ENCODE data around the gene CD4. TPM values are rescaled to one million over a fixed set of nuclear protein-coding genes. Genes with fewer than 3 reads are reported as not detected.

The CD4 gene
- total RNA-seq, 1 experiment from 2014 or later: 0.42 TPM

DNA sequence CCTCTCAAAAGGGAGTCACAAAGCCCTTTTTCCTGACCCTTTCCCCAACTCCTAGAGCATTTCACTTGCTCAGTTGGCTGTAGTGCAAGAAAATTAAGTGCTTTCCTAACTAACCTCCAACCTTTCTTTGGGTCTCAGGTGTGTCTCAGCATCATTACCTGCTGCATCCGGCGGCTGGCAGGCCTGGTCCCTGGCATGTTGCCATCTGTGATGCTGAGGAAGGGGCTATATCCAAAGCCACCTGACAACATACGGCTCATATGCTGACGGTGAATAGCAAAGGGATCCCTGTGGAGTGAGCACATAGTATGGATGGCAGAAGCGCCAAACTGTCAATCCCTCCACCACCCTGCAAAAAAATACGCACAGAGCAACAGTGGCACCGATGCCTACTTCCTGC is 37.6 kb upstream of the CD4 start:
- Histone ChIP-seq H3K9me2 (ENCODE audit: insufficient read depth) (no peaks in the 10 kb centered on the region), H3K27me3 (ENCODE audit: insufficient read depth, low read length) (no peaks in the 10 kb centered on the region), H3K9me3 (ENCODE audit: control insufficient read depth in 1 of 2, insufficient read depth in 1 of 2, low read depth in 1 of 2, low read length in 2 of 2) (no peaks in the 10 kb centered on the region), H3K4me2 (ENCODE audit: low read length) (peak overlapping the region; percentile 76), H3K36me3 (ENCODE audit: control insufficient read depth in 1 of 2, insufficient read depth in 2 of 2, low read length in 2 of 2) (peaks cover 39 to 50% of the 10 kb centered on the region in 2 experiments; a peak in 3 of 4 replicates), H3K79me2 (ENCODE audit: insufficient read depth, low read length) (peaks cover 31% of the 10 kb centered on the region), H3K27ac (ENCODE audit: low read depth, low read length) (peak overlapping the region; percentile 92), H3K9ac (ENCODE audit: low read length) (peak overlapping the region; percentile 99), H3K4me3 (replicated peaks in 1 of 2; ENCODE audit: low read depth in 1 of 2, low read length in 2 of 2) (peak overlapping the region; percentile 94 to 99), H3K4me1 (ENCODE audit: control insufficient read depth in 1 of 2, insufficient read depth in 2 of 2, low read length in 2 of 2) (peaks cover 14 to 27% of the 10 kb centered on the region in 2 experiments; a peak in 3 of 4 replicates), H4K20me1 (ENCODE audit: insufficient read depth) (no peaks in the 10 kb centered on the region), H2AFZ (ENCODE audit: low read depth, low read length, poor library complexity, severe bottlenecking) (no peak overlapping the region)
- TF ChIP-seq REST (IDR thresholded peaks at IDR 0.05; ENCODE audit: low read depth) (no peak), SIN3A (IDR thresholded peaks at IDR 0.05; ENCODE audit: low read depth) (no peak), YY1 (IDR thresholded peaks at IDR 0.05; ENCODE audit: extremely low read depth, insufficient replicate concordance, low read depth, low read length) (no peak), EGR1 (IDR thresholded peaks at IDR 0.05; ENCODE audit: low read depth) (no peak), ATF3 (IDR thresholded peaks at IDR 0.05) (no peak), JUND (IDR thresholded peaks at IDR 0.05) (no peak), EZH2 (IDR thresholded peaks at IDR 0.05) (no peak), CTCF (IDR thresholded peaks at IDR 0.05 in 2 of 3, conservative IDR thresholded peaks at IDR 0.05 in 1 of 3; ENCODE audit: borderline replicate concordance in 1 of 3, insufficient read depth in 1 of 3, low read depth in 2 of 3, low read length in 2 of 3) (no peak), FOSL1 (IDR thresholded peaks at IDR 0.05; ENCODE audit: low read depth) (no peak), TCF7L2 (IDR thresholded peaks at IDR 0.05; ENCODE audit: borderline replicate concordance, extremely low read depth, insufficient read depth, insufficient read length) (no peak), POLR2AphosphoS5 (IDR thresholded peaks at IDR 0.05; ENCODE audit: low read depth, low read length) (no peak), ELF1 (IDR thresholded peaks at IDR 0.05; ENCODE audit: borderline replicate concordance, low read depth) (no peak), CBX3 (IDR thresholded peaks at IDR 0.05; ENCODE audit: low read depth) (no peak), CEBPB (IDR thresholded peaks at IDR 0.05; ENCODE audit: low read depth) (no peak), SRF (IDR thresholded peaks at IDR 0.05; ENCODE audit: low read depth) (no peak), ZNF274 (IDR thresholded peaks at IDR 0.05; ENCODE audit: low read depth, low read length) (no peak), ZFX (IDR thresholded peaks at IDR 0.05) (no peak), RAD21 (IDR thresholded peaks at IDR 0.05; ENCODE audit: low read depth) (no peak), EZH2phosphoT487 (IDR thresholded peaks at IDR 0.05; ENCODE audit: borderline replicate concordance) (no peak)
- intact Hi-C loops (cut with micrococcal nuclease): loop anchor here (2.0 to 5.0 kb wide), 2 partner anchors 15 to 211 kb away; partner anchors contain the start of gene PTMS
- ChIA-PET RAD21 (ENCODE audit: low non-redundant PET in 1 of 2, low total read pairs in 2 of 2, uncharacterized antibody in 2 of 2, unreplicated experiment in 2 of 2) (interaction anchor here in 1 of 2 experiments (2.9 kb wide), 1 partner anchor 14 kb away, joined by 15 read pairs; the partner anchor contains the start of gene PTMS), CTCF (interaction anchor here (0.8 to 4.6 kb wide), 5 partner anchors 14 to 117 kb away, joined by 3 to 53 read pairs (median 16); partner anchors contain the start of genes COPS7A and PTMS), POLR2A (interaction anchor here (1.1 to 3.3 kb wide), 6 partner anchors 12 to 218 kb away, joined by 3 to 41 read pairs (median 6); partner anchors contain the start of genes COPS7A, GAPDH, PTMS and TPI1)
- DNase-seq (ENCODE audit: low read depth, low spot score) (no peak), ATAC-seq (no peak)
- no TSS peak for BruUV-seq (replicated peaks)
